ENCODE data around the gene CENPL. TPM values are rescaled to one million over a fixed set of nuclear protein-coding genes. Genes with fewer than 3 reads are reported as not detected.

CENPL gene
- total and polyA plus RNA-seq, 2 of the 8 experiments (the other 6 are each of a cell fraction or from before 2014, with no cell fraction given): 6.6 to 16.0 TPM

GRCh38 chr1:173768827-173769226 is 55.9 kb downstream of the CENPL start:
- no peak overlapping the region for H2BK120ac ChIP-seq (replicated peaks; ENCODE audit: low read depth, low read length)
- no peak overlapping the region for H2BK12ac ChIP-seq (ENCODE audit: low read depth, low read length)
- H2BK15ac ChIP-seq (ENCODE audit: low read length): no peak overlapping the region
- H3K36me3 ChIP-seq (ENCODE audit: control insufficient read depth in 2 of 4, insufficient read depth in 4 of 4, low read length in 3 of 4): no peaks in the 10 kb centered on the region
- H3K27me3 ChIP-seq (replicated peaks in 1 of 4; ENCODE audit: control insufficient read depth in 3 of 4, extremely low read depth in 1 of 4, insufficient read depth in 3 of 4, low read length in 3 of 4): no peaks in the 10 kb centered on the region
- no peak for FAIRE-seq
- H3K79me2 ChIP-seq (ENCODE audit: control insufficient read depth in 1 of 2, insufficient read depth in 2 of 2, low read length in 2 of 2): no peaks in the 10 kb centered on the region
- no peak overlapping the region for H3K4me2 ChIP-seq (ENCODE audit: insufficient read depth in 1 of 2, low read depth in 2 of 2, low read length in 2 of 2)
- H3K14ac ChIP-seq (ENCODE audit: insufficient read length): no peak overlapping the region
- no peak overlapping the region for H3K4me3 ChIP-seq (ENCODE audit: extremely low read depth in 1 of 4, insufficient read depth in 2 of 4, low read depth in 3 of 4, low read length in 4 of 4)
- H3K27ac ChIP-seq (ENCODE audit: low read depth, low read length): no peak overlapping the region
- H2BK20ac ChIP-seq (ENCODE audit: low read length): no peak overlapping the region
- no peak for TF ChIP-seq SUZ12 (IDR thresholded peaks at IDR 0.05; ENCODE audit: low read length)
- no peak for TF ChIP-seq CTBP2 (IDR thresholded peaks at IDR 0.05; ENCODE audit: borderline replicate concordance, insufficient read depth, insufficient read length, low read length)
- TF ChIP-seq ATF3 (IDR thresholded peaks at IDR 0.05; ENCODE audit: insufficient read depth, low read depth, low read length): no peak
- TF ChIP-seq TBP (IDR thresholded peaks at IDR 0.05; ENCODE audit: low read depth, low read length): no peak
- no peak for TF ChIP-seq EGR1 (IDR thresholded peaks at IDR 0.05; ENCODE audit: borderline replicate concordance, low read depth, low read length)
- no peak for TF ChIP-seq POU5F1 (IDR thresholded peaks at IDR 0.05; ENCODE audit: low read depth, low read length)
- no peak for TF ChIP-seq HDAC6 (IDR thresholded peaks at IDR 0.05; ENCODE audit: low read depth, low read length)
- no peak for TF ChIP-seq TAF7 (optimal IDR thresholded peaks at IDR 0.05; ENCODE audit: borderline replicate concordance, low read depth, low read length)
- no peak for TF ChIP-seq KDM4A (IDR thresholded peaks at IDR 0.05; ENCODE audit: low read depth, low read length, severe bottlenecking)
- no peak for TF ChIP-seq CHD2 (IDR thresholded peaks at IDR 0.05; ENCODE audit: low read length)
- no peak for TF ChIP-seq BRCA1 (IDR thresholded peaks at IDR 0.05; ENCODE audit: low read depth, low read length)
- TF ChIP-seq SIN3A (conservative IDR thresholded peaks at IDR 0.05 in 1 of 2, IDR thresholded peaks at IDR 0.05 in 1 of 2; ENCODE audit: low read depth in 1 of 2, low read length in 2 of 2): no peak
- no peak for TF ChIP-seq KDM1A (IDR thresholded peaks at IDR 0.05; ENCODE audit: borderline replicate concordance, low read length)
- no peak overlapping the region for H3K23ac ChIP-seq (ENCODE audit: insufficient read length)
- H3K9me3 ChIP-seq (ENCODE audit: insufficient read depth in 2 of 2, low read depth in 1 of 2, low read length in 1 of 2): 0 out of 4 replicates have a peak, but pooled peaks cover 3% of the 10 kb centered on the region in 2 experiments
- no peak overlapping the region for H3K4ac ChIP-seq (replicated peaks; ENCODE audit: insufficient read length, low read depth, low read length)
- 97% methylated on average over 3 of the region's 3 CpGs; no CpG with 5 or more reads in 1 of the 2 experiments for WGBS, 2 experiments (ENCODE audit: extremely low coverage in 1 of 2, insufficient coverage in 1 of 2, insufficient read length in 1 of 2, insufficient replicate concordance in 2 of 2, low coverage in 1 of 2, low lambda C conversion rate in 2 of 2, missing lambda C conversion rate in 1 of 2)
- no peak for DNase-seq (ENCODE audit: low read depth in 1 of 2, low spot score in 2 of 2)
- H4K91ac ChIP-seq (replicated peaks; ENCODE audit: insufficient read length, low read length): no peak overlapping the region
- CTCF ChIA-PET (ENCODE audit: partially characterized antibody): no interaction called here
- POLR2A ChIA-PET (ENCODE audit: partially characterized antibody): no interaction called here
- no peak overlapping the region for H2AFZ ChIP-seq (ENCODE audit: low read length)
- H3K79me1 ChIP-seq (ENCODE audit: low read depth, low read length): no peaks in the 10 kb centered on the region
- no peak overlapping the region for H4K5ac ChIP-seq (ENCODE audit: insufficient read length, low read depth, low read length)
- no peaks in the 10 kb centered on the region for H3K4me1 ChIP-seq (replicated peaks in 1 of 4; ENCODE audit: control insufficient read depth in 3 of 4, insufficient read depth in 4 of 4, low read length in 3 of 4)
- no peak overlapping the region for H3K56ac ChIP-seq (replicated peaks; ENCODE audit: insufficient read length, low read depth, low read length)
- no peaks in the 10 kb centered on the region for H3K23me2 ChIP-seq (ENCODE audit: low read depth, low read length)
- H2AK5ac ChIP-seq (ENCODE audit: low read depth, low read length): no peak overlapping the region
- no peak overlapping the region for H4K8ac ChIP-seq (ENCODE audit: extremely low read depth, insufficient read depth, low read length)
- no peaks in the 10 kb centered on the region for H4K20me1 ChIP-seq (replicated peaks in 1 of 2; ENCODE audit: control insufficient read depth in 1 of 2, insufficient read depth in 2 of 2, low read length in 2 of 2)
- H3K18ac ChIP-seq (ENCODE audit: extremely low read depth, low read length): no peak overlapping the region
- H2BK5ac ChIP-seq (ENCODE audit: low read depth, low read length): no peak overlapping the region
- H3K9ac ChIP-seq (replicated peaks in 1 of 4; ENCODE audit: extremely low read depth in 1 of 4, low read depth in 3 of 4, low read length in 3 of 4): no peak overlapping the region
